B cell (primary cell): ENCODE results near the gene RC3H1. TPM values are rescaled to one million over a fixed set of nuclear protein-coding genes. Genes with fewer than 3 reads are reported as not detected.

Experiments
- ATAC-seq: fragments of 200-7000 bp; cut with Tn5 transposase; one replicate; pipeline ENCODE4 v1.10.0; 2021; ENCODE audit warnings: low read depth, mild to moderate bottlenecking, moderate number of reproducible peaks, moderate library complexity
- CTCF ChIA-PET: fragments of 350-600 bp; sonication (Branson Sonifier 250); formaldehyde crosslinking; loops from one replicate; lab custom pipeline; 2021; ENCODE audit warnings: antibody characterized with exemption, inconsistent platforms; lab: Charles Lee
- POLR2A ChIA-PET: fragments of 350-600 bp; sonication (Branson Sonifier 250); formaldehyde crosslinking; loops from one replicate; lab custom pipeline; 2021; ENCODE audit warnings: antibody characterized with exemption; lab: Charles Lee
- DNase-seq: peaks from one replicate; pipeline ENCODE4 v3.0.0; 2013
- H2AFZ ChIP-seq: 2 replicates; pipeline ENCODE4 v1.6.1; 2012; ENCODE audit warnings: mild to moderate bottlenecking, low read depth, low read length; ENCODE audit not compliant: insufficient read depth, poor library complexity, severe bottlenecking
- H3K27ac ChIP-seq, 2 donors: 1 replicate in 1 of 2; 2 replicates in 1 of 2; pipeline ENCODE4 v1.5.1; 2012 to 2013; ENCODE audit warnings: low read length in 2 of 2, mild to moderate bottlenecking in 2 of 2, moderate library complexity in 1 of 2
- H3K27me3 ChIP-seq, 4 experiments: fragments of 200-600 bp in 1 of 4; sonication (generic) in 1 of 4; replicated peaks in 1 of 4; 1 replicate in 2 of 4; 2 replicates in 2 of 4; pipeline versions ENCODE4 v1.6.1 to v1.7.0; 2013 to 2016; ENCODE audit warnings: low read length in 3 of 4, mild to moderate bottlenecking in 2 of 4, mixed read lengths in 1 of 4, moderate library complexity in 1 of 4; ENCODE audit not compliant: insufficient read depth in 4 of 4, control insufficient read depth in 3 of 4; ENCODE audit errors: control extremely low read depth in 1 of 4
- H3K36me3 ChIP-seq, 2 experiments: replicated peaks in 1 of 2; 1 replicate in 1 of 2; 2 replicates in 1 of 2; pipeline versions ENCODE4 v1.6.1 to v1.7.1; 2013; ENCODE audit warnings: low read length in 1 of 2; ENCODE audit not compliant: insufficient read depth in 2 of 2, control insufficient read depth in 1 of 2; ENCODE audit errors: control extremely low read depth in 1 of 2, extremely low read depth in 1 of 2
- H3K4me1 ChIP-seq, 2 donors: fragments of 200-600 bp in 1 of 2; sonication (generic) in 1 of 2; 1 replicate in 1 of 2; 2 replicates in 1 of 2; pipeline versions ENCODE4 v1.5.1 to v1.6.1; 2013 to 2017; ENCODE audit warnings: low read length in 2 of 2; ENCODE audit not compliant: control insufficient read depth in 2 of 2, insufficient read depth in 2 of 2
- H3K4me2 ChIP-seq: replicated peaks from 2 replicates; pipeline ENCODE3; 2012; ENCODE audit warnings: mild to moderate bottlenecking, low read depth, low read length; ENCODE audit not compliant: poor library complexity, severe bottlenecking
- H3K4me3 ChIP-seq, 5 experiments: fragments of 200-600 bp in 1 of 5; sonication (generic) in 1 of 5; 1 replicate in 3 of 5; 2 replicates in 2 of 5; pipeline versions ENCODE4 v1.5.1 to v1.7.0; 2011 to 2016; ENCODE audit warnings: low read length in 4 of 5, mild to moderate bottlenecking in 4 of 5, low read depth in 2 of 5, control low read depth in 1 of 5, moderate library complexity in 1 of 5; ENCODE audit not compliant: insufficient read depth in 1 of 5; ENCODE audit errors: control extremely low read depth in 1 of 5, extremely low read depth in 1 of 5
- H3K79me2 ChIP-seq: fragments of 200-600 bp; sonication (generic); one replicate; pipeline ENCODE4 v1.6.0; 2016; ENCODE audit warnings: low read length; ENCODE audit not compliant: control insufficient read depth, insufficient read depth
- H3K9ac ChIP-seq: fragments of 200-600 bp; sonication (generic); 2 replicates; pipeline ENCODE4 v1.6.1; 2017; ENCODE audit warnings: mild to moderate bottlenecking, low read length, moderate library complexity
- H3K9me3 ChIP-seq, 3 donors: one replicate each; pipeline versions ENCODE4 v1.6.1 to v1.7.1; 2013; ENCODE audit warnings: low read length in 2 of 3; ENCODE audit not compliant: control insufficient read depth in 2 of 3, insufficient read depth in 1 of 3; ENCODE audit errors: control extremely low read depth in 1 of 3
- H4K20me1 ChIP-seq: 2 replicates; pipeline ENCODE4 v1.6.0; 2012; ENCODE audit warnings: mild to moderate bottlenecking, low read length; ENCODE audit not compliant: insufficient read depth, control insufficient read depth, poor library complexity, severe bottlenecking
- H3K27ac Mint-ChIP-seq: one replicate; pipeline ENCODE4 v1.8.0; 2021; ENCODE audit warnings: mixed read lengths
- H3K27me3 Mint-ChIP-seq: one replicate; pipeline ENCODE4 v1.8.0; 2021; ENCODE audit warnings: mixed read lengths
- H3K4me1 Mint-ChIP-seq: one replicate; pipeline ENCODE4 v1.8.0; 2021; ENCODE audit warnings: mixed read lengths
- H3K4me3 Mint-ChIP-seq: one replicate; pipeline ENCODE4 v1.8.0; 2021; ENCODE audit warnings: mixed read lengths
- H3K9me3 Mint-ChIP-seq: one replicate; pipeline ENCODE4 v1.8.0; 2022; ENCODE audit warnings: mixed read lengths; ENCODE audit not compliant: insufficient read depth
- EZH2 ChIP-seq: IDR thresholded peaks from 2 replicates; pipeline ENCODE4 v1.6.1; 2012; ENCODE audit warnings: borderline replicate concordance, low read depth, mild to moderate bottlenecking, moderate library complexity, low read length; ENCODE audit not compliant: insufficient read depth, poor library complexity, severe bottlenecking
- WGBS: methylation state at CpG from one replicate; pipeline ENCODE4 v1.1.5; 2013; ENCODE audit warnings: missing lambda C conversion rate; ENCODE audit not compliant: insufficient coverage; 5-methylcytosine and 5-hydroxymethylcytosine counted together
- intact Hi-C: fragments of 100-400 bp; cut with micrococcal nuclease; formaldehyde crosslinking; loops from one replicate; pipeline ENCODE4 v1.10.0; 2022
- polyA plus RNA-seq: library from polyadenylated mRNA; depleted of rRNA; stranded (reverse); fragments of >200 nt; gene quantifications from 2 replicates; pipeline ENCODE4 v1.2.3, GENCODE V29; 2012
- total RNA-seq, 2 donors: library from RNA; stranded (reverse); fragments of 120-200 nt in 1 of 2; gene quantifications; 1 replicate in 1 of 2; 2 replicates in 1 of 2; pipeline versions ENCODE4 v1.2.3 to v1.2.4, GENCODE V29; 2013 to 2022
- TF ChIP-seq, protein P1 (sequence below): fragments of 200-600 bp; IDR thresholded peaks from one replicate; pipeline ENCODE4 v1.8.0; 2022; ENCODE audit warnings: antibody characterized with exemption, mild to moderate bottlenecking

Gene RC3H1
- total and polyA plus RNA-seq, 2 donors (not counting 1 experiment from before 2014, with no cell fraction given) = 6.8 to 84.5 TPM

DNA sequence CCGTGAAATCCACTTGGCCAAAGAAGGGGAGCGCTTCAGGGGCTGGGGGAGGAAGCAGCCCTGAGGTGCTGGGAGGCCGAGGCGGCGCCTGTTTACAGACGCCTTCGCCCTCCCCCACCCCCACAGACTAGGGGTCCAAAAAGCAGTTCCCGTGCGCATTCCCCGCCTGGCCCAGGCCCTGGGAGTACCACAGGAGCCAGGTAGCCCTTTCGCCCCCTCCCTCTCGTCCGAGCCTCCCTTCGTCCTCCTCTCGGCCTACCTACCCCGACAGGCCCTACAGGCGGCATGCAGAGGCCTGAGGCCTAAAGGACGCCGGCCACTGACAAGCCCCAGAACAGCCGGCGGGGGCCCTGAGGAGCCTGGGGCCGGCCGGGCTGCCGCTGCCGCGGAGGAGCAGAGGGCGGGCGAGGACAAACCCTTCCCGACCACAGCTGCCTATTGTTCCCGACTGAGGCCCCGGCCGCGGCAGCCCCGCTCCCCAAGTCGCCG is 522 bp downstream of the RC3H1 start:
- Histone ChIP-seq H4K20me1 (peaks cover 23% of the 10 kb centered on the region), H2AFZ (peak overlapping the region; percentile 87), H3K4me2 (peak overlapping the region; percentile 86), H3K4me3 (peak overlapping the region; percentile 48 to 94 (median 77)), H3K4me1 (peaks cover 30 to 42% of the 10 kb centered on the region in 2 donors), H3K27me3 (no peaks in the 10 kb centered on the region), H3K79me2 (peaks cover 62% of the 10 kb centered on the region), H3K9ac (peak overlapping the region; percentile 96), H3K27ac (peak overlapping the region; percentile 68 to 93), H3K9me3 (no peaks in the 10 kb centered on the region), H3K36me3 (no peaks in the 10 kb centered on the region)
- intact Hi-C loops = loop anchor here (1.0 to 10.0 kb wide), 11 partner anchors 17 to 1489 kb away; partner anchors contain the start of genes CACYBP, MRPS14, PRDX6 and RABGAP1L
- ChIA-PET CTCF (no interaction called here), POLR2A (interaction anchor here (1.0 to 2.1 kb wide), 4 partner anchors 13 to 545 kb away, joined by 3 to 16 read pairs (median 4); partner anchors contain the start of genes GAS5, KLHL20, PRDX6 and ZBTB37)
- H3K4me1 Mint-ChIP-seq = peaks cover 48% of the 10 kb centered on the region
- TF ChIP-seq EZH2 = no peak
- TF ChIP-seq, protein P1, sequence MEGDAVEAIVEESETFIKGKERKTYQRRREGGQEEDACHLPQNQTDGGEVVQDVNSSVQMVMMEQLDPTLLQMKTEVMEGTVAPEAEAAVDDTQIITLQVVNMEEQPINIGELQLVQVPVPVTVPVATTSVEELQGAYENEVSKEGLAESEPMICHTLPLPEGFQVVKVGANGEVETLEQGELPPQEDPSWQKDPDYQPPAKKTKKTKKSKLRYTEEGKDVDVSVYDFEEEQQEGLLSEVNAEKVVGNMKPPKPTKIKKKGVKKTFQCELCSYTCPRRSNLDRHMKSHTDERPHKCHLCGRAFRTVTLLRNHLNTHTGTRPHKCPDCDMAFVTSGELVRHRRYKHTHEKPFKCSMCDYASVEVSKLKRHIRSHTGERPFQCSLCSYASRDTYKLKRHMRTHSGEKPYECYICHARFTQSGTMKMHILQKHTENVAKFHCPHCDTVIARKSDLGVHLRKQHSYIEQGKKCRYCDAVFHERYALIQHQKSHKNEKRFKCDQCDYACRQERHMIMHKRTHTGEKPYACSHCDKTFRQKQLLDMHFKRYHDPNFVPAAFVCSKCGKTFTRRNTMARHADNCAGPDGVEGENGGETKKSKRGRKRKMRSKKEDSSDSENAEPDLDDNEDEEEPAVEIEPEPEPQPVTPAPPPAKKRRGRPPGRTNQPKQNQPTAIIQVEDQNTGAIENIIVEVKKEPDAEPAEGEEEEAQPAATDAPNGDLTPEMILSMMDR = no peak
- no peaks in the 10 kb centered on the region for H3K27me3 Mint-ChIP-seq
- peak; percentile 18 for ATAC-seq
- peak overlapping the region; percentile 88 for H3K27ac Mint-ChIP-seq
- WGBS = under 1% methylated on average over 34 of the region's 36 CpGs
- no peak for DNase-seq
- no peaks in the 10 kb centered on the region for H3K9me3 Mint-ChIP-seq
- H3K4me3 Mint-ChIP-seq = peak overlapping the region; percentile 95

DNA sequence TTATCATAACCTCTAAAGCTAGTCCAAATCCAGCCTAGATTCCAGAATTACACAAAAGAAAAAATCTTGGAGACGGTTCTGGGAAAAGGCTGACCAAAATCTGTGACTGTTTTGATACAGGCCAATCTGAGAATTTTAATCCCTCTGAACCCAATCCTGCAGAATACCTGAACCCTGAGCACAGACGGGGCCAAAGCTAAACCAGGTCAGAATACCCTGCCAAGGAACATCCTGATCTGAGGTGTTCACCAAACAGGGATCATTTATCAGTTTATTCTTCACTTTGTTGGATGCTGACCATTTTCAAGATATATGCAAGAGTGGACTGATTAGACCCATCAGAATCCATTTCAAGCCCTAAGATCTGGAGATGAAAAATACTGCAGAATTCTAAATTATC is 3.6 kb downstream of the RC3H1 start:
- no peak for TF ChIP-seq EZH2
- TF ChIP-seq, protein P1 = no peak
- intact Hi-C loops = no loop called here
- Histone ChIP-seq H3K9ac (peak overlapping the region; percentile 31), H3K4me2 (peak overlapping the region; percentile 2), H3K9me3 (no peaks in the 10 kb centered on the region), H3K27ac (no peak overlapping the region), H3K36me3 (no peaks in the 10 kb centered on the region), H3K4me3 (no peak overlapping the region), H4K20me1 (peaks cover 51% of the 10 kb centered on the region), H2AFZ (no peak overlapping the region), H3K27me3 (no peaks in the 10 kb centered on the region), H3K79me2 (peaks cover 93% of the 10 kb centered on the region), H3K4me1 (peaks cover 34 to 54% of the 10 kb centered on the region in 2 donors)
- Mint-ChIP-seq H3K9me3 (no peaks in the 10 kb centered on the region), H3K4me1 (peaks cover 58% of the 10 kb centered on the region), H3K4me3 (peak overlapping the region; percentile 19), H3K27me3 (no peaks in the 10 kb centered on the region), H3K27ac (no peak overlapping the region)
- WGBS = 100% methylated on average over 1 of the region's 2 CpGs
- DNase-seq (no peak), ATAC-seq (no peak)
- CTCF ChIA-PET = no interaction called here
- POLR2A ChIA-PET = no interaction called here
